Hepatocyte (in vitro differentiated cells): Measurements from ENCODE around the gene PGPEP1. TPM values are rescaled to one million over a fixed set of nuclear protein-coding genes. Genes with fewer than 3 reads are reported as not detected.

Experiments
- DNase-seq: peaks from one replicate; pipeline ENCODE4 v3.0.0-alpha.2; 2016; ENCODE audit warnings: low spot score
- H2AFZ ChIP-seq: fragments of 200-600 bp; sonication (generic); 2 replicates; pipeline ENCODE4 v1.6.0; 2016; ENCODE audit warnings: antibody characterized with exemption, mild to moderate bottlenecking
- H3K27ac ChIP-seq: fragments of 200-600 bp; sonication (generic); 2 replicates; pipeline ENCODE4 v1.5.1; 2016; ENCODE audit warnings: mild to moderate bottlenecking
- H3K27me3 ChIP-seq: fragments of 200-600 bp; sonication (generic); 2 replicates; pipeline ENCODE4 v1.6.1; 2016
- H3K36me3 ChIP-seq: fragments of 200-600 bp; sonication (generic); replicated peaks from 2 replicates; pipeline ENCODE4 v1.5.1; 2016; ENCODE audit warnings: low read depth; ENCODE audit not compliant: insufficient read depth
- H3K4me1 ChIP-seq: fragments of 200-600 bp; sonication (generic); 2 replicates; pipeline ENCODE4 v1.5.1; 2016; ENCODE audit warnings: mild to moderate bottlenecking, moderate library complexity; ENCODE audit not compliant: insufficient read depth
- H3K4me2 ChIP-seq: fragments of 200-600 bp; sonication (generic); 2 replicates; pipeline ENCODE4 v1.6.0; 2016
- H3K4me3 ChIP-seq: fragments of 200-600 bp; sonication (generic); 2 replicates; pipeline ENCODE4 v1.5.1; 2016; ENCODE audit warnings: mild to moderate bottlenecking
- H3K79me2 ChIP-seq: fragments of 200-600 bp; sonication (generic); 2 replicates; pipeline ENCODE4 v1.6.0; 2017; ENCODE audit warnings: mild to moderate bottlenecking
- H3K9me2 ChIP-seq: fragments of 200-600 bp; sonication (generic); replicated peaks from 2 replicates; pipeline ENCODE4 v1.6.0; 2017; ENCODE audit warnings: mild to moderate bottlenecking; ENCODE audit not compliant: insufficient read depth
- H3K9me3 ChIP-seq: fragments of 200-600 bp; sonication (generic); 2 replicates; pipeline ENCODE4 v1.5.1; 2016; ENCODE audit warnings: low read depth, mild to moderate bottlenecking
- H4K20me1 ChIP-seq: fragments of 200-600 bp; sonication (generic); 2 replicates; pipeline ENCODE4 v1.6.0; 2016; ENCODE audit warnings: mild to moderate bottlenecking; ENCODE audit not compliant: insufficient read depth, poor library complexity, severe bottlenecking
- EZH2 ChIP-seq: fragments of 200-600 bp; sonication (generic); IDR thresholded peaks from 2 replicates; pipeline ENCODE4 v1.6.1; 2016; ENCODE audit warnings: antibody characterized with exemption, mild to moderate bottlenecking, borderline replicate concordance
- EZH2phosphoT487 ChIP-seq: fragments of 200-600 bp; sonication (generic); IDR thresholded peaks from one replicate; pipeline ENCODE4 v1.6.1; 2018; ENCODE audit warnings: antibody characterized with exemption, mild to moderate bottlenecking, low read depth, moderate library complexity; ENCODE audit not compliant: unreplicated experiment, severe bottlenecking
- WGBS: methylation state at CpG from one replicate; pipeline ENCODE4 v1.1.6; 2016; ENCODE audit warnings: low lambda C conversion rate; ENCODE audit errors: missing lambda C conversion rate; 5-methylcytosine and 5-hydroxymethylcytosine counted together
- polyA plus RNA-seq: library from polyadenylated mRNA; unstranded; fragments of >200 nt; fragmentation: Nextera tagmentation; extraction: Ambion mirVana; gene quantifications from 2 replicates; pipeline ENCODE4 v1.2.1, GENCODE V29; 2016
- total RNA-seq: library from RNA; depleted of rRNA; stranded (reverse); fragments of >200 nt; gene quantifications from 2 replicates; pipeline ENCODE4 v1.2.3, GENCODE V29; 2014
- TF ChIP-seq, protein P1 (sequence below): fragments of 200-600 bp; sonication (generic); IDR thresholded peaks from 2 replicates; pipeline ENCODE4 v1.5.1; 2016; ENCODE audit warnings: antibody characterized with exemption, mild to moderate bottlenecking; ENCODE audit not compliant: poor library complexity

The PGPEP1 gene
- total and polyA plus RNA-seq, 2 experiments from 2014 or later = 26.8 to 36.1 TPM

DNA sequence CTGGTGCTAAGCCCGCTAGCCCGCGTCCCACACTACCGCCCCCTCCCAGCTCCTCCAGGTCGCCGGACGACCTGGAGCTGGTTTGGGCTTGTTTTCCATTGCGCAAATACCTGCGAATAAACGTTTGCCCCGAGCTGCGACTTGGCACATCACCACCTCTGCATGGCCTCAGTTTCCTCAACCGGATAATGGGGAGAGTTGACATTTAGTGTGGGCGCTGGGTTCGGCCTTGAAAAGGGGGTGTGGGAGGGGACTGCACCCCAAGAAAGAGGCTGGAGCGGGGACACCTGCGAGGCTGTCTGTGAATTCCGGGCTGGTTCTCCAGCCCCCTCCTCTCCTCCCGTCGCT is 48.0 kb upstream of the PGPEP1 start:
- 0% methylated on average over 14 of the region's 20 CpGs for WGBS
- no peaks in the 10 kb centered on the region for H3K9me2 ChIP-seq
- H3K79me2 ChIP-seq = peaks cover 3% of the 10 kb centered on the region
- TF ChIP-seq EZH2phosphoT487 = no peak
- TF ChIP-seq, protein P1, sequence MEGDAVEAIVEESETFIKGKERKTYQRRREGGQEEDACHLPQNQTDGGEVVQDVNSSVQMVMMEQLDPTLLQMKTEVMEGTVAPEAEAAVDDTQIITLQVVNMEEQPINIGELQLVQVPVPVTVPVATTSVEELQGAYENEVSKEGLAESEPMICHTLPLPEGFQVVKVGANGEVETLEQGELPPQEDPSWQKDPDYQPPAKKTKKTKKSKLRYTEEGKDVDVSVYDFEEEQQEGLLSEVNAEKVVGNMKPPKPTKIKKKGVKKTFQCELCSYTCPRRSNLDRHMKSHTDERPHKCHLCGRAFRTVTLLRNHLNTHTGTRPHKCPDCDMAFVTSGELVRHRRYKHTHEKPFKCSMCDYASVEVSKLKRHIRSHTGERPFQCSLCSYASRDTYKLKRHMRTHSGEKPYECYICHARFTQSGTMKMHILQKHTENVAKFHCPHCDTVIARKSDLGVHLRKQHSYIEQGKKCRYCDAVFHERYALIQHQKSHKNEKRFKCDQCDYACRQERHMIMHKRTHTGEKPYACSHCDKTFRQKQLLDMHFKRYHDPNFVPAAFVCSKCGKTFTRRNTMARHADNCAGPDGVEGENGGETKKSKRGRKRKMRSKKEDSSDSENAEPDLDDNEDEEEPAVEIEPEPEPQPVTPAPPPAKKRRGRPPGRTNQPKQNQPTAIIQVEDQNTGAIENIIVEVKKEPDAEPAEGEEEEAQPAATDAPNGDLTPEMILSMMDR = no peak
- no peak for TF ChIP-seq EZH2
- peak overlapping the region; percentile 91 for H3K4me2 ChIP-seq
- H3K9me3 ChIP-seq = no peaks in the 10 kb centered on the region
- H3K27ac ChIP-seq = peak overlapping the region; percentile 96
- no peak overlapping the region for H2AFZ ChIP-seq
- H3K4me3 ChIP-seq = peak overlapping the region; percentile 45
- no peak for DNase-seq
- H3K27me3 ChIP-seq = no peaks in the 10 kb centered on the region
- peaks cover 38% of the 10 kb centered on the region for H3K4me1 ChIP-seq
- no peaks in the 10 kb centered on the region for H3K36me3 ChIP-seq
- no peaks in the 10 kb centered on the region for H4K20me1 ChIP-seq

DNA sequence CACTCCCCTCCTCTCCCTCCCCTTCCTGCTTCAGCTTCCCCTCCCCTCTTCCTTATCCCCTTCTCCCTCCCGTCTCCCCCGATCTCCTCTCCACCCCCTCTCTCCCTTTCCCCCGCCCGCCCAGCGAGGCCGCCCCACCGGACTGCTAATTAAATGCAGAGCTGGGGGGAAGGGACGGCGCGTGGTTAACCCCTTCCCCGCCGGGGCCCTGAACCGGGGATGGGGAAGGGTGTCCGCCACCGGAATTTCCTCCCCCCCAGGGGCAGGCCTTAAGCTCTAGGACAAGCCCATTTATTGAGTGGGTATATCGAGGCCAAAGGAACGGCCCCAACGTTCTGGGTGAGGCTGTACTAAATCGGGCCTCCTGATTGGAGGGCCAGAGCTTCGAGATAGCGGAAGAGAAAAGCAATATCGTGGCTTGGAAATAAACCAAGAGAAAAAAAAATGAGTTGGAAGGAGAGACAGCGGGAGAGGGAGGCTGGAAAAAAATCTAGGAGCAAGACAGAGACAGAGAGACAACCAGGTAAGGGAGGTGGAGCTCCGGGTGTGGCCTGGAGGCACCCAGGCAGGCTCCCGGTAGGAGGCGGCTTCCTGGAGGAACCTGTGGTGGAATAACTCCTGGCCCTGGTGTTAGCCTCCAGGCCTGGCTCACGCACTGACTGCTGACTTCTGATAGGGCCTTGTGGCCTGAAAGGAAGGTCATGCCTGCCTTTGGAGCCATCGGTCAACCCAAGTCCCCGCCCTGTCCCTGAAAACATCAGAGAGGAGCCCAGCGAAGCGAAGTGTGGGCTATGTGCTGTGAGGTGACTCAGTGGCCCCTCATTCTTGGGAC is 47.4 kb upstream of the PGPEP1 start:
- H3K4me3 ChIP-seq = no peak overlapping the region
- 8% methylated on average over 27 of the region's 31 CpGs for WGBS
- no peaks in the 10 kb centered on the region for H3K9me3 ChIP-seq
- peaks cover 3% of the 10 kb centered on the region for H3K79me2 ChIP-seq
- peak overlapping the region; percentile 96 for H3K27ac ChIP-seq
- no peaks in the 10 kb centered on the region for H3K27me3 ChIP-seq
- no peaks in the 10 kb centered on the region for H3K36me3 ChIP-seq
- no peaks in the 10 kb centered on the region for H4K20me1 ChIP-seq
- TF ChIP-seq EZH2 (no peak), EZH2phosphoT487 (no peak)
- TF ChIP-seq, protein P1 = no peak
- H3K4me1 ChIP-seq = peaks cover 32% of the 10 kb centered on the region
- DNase-seq = peak; percentile 91
- H2AFZ ChIP-seq = no peak overlapping the region
- H3K9me2 ChIP-seq = no peaks in the 10 kb centered on the region
- peak overlapping the region; percentile 91 for H3K4me2 ChIP-seq

DNA sequence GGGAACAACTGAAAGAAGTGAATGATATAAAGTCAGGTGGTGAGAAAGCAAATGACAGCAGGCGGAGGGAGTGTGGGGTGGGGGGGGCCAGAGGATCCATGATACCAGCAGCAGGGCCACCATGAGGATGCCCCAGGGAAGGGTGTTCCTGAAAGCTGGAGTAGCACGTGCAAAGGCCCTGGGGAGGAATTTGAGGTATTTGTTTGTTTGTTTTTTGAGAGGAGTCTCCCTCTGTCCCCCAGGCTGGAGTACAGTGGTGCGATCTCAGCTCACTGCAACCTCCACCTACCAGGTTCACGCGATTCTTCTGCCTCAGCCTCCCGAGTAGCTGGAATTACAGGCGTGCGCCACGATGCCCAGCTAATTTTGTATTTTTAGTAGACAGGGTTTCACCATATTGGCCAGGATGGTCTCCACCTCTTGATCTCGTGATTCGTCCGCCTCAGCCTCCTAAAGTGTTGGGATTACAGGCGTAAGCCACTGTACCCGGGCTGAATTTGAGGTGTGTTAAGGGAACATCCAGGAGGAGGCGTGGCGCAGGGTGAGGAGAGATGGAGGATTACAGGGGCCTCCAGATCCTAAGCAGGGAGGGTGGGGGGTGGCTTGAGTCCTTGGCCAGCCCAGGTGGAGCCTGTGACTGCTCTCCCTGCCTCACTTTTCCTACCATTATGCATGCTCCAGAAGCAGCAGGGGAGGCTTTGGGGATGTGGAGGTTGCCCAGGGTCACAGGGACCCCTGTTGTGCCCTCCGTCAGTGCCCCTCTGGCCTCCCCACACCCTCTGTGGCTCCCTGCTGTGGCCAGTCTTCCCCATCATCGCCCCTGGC is 46.5 kb upstream of the PGPEP1 start:
- Histone ChIP-seq H3K27me3 (no peaks in the 10 kb centered on the region), H3K36me3 (no peaks in the 10 kb centered on the region), H3K9me3 (no peaks in the 10 kb centered on the region), H3K79me2 (peaks cover 3% of the 10 kb centered on the region), H4K20me1 (no peaks in the 10 kb centered on the region), H3K4me3 (no peak overlapping the region), H2AFZ (no peak overlapping the region), H3K9me2 (no peaks in the 10 kb centered on the region), H3K4me2 (peak overlapping the region; percentile 91), H3K4me1 (peaks cover 27% of the 10 kb centered on the region), H3K27ac (peak overlapping the region; percentile 96)
- WGBS = 67% methylated on average over 18 of the region's 18 CpGs
- DNase-seq = no peak
- TF ChIP-seq EZH2phosphoT487 (no peak), EZH2 (no peak)
- TF ChIP-seq, protein P1 = no peak
